Neuron (in vitro differentiated cells): ENCODE data around the gene POU1F1.
"Not testable (repeated sequence)": the region's sequence is repeated elsewhere in the genome, so short reads cannot be mapped to it uniquely, and the experiment has no call there.

Source experiments
- H2AFZ ChIP-seq: one replicate; pipeline ENCODE4 v1.6.1; 2013; ENCODE audit warnings: low read depth, mild to moderate bottlenecking, inconsistent platforms, low read length, moderate library complexity
- H3K27me3 ChIP-seq: one replicate; pipeline ENCODE4 v1.6.1; 2013; ENCODE audit warnings: low read length; ENCODE audit not compliant: insufficient read depth
- H3K36me3 ChIP-seq: one replicate; pipeline ENCODE4 v1.6.1; 2013; ENCODE audit warnings: low read length; ENCODE audit not compliant: insufficient read depth
- H3K4me1 ChIP-seq: one replicate; pipeline ENCODE4 v1.6.1; 2013; ENCODE audit warnings: low read length; ENCODE audit not compliant: insufficient read depth
- H3K4me3 ChIP-seq: 2 replicates; pipeline ENCODE4 v1.5.1; 2013; ENCODE audit warnings: mild to moderate bottlenecking, low read length, moderate library complexity
- H3K9me3 ChIP-seq: one replicate; pipeline ENCODE4 v1.6.1; 2013; ENCODE audit warnings: low read length

Gene POU1F1

DNA sequence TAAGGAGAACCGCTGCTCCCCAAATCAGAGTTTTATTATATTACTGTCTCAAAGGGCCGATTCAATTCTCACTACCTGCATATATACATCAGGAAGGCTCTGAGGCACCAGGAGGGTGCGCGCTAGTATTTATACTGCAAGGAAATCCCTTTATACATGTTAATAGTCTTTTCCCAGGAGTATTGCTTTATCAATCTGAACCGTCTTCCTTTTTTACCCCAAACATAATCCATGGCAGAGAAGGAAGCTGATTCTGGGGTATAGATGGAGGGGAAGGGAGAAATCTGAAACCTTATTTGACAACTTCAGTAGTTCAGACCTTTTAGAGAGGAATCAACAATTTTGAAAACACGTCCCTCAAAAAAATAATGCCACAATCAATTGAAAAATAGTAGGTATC is at the start of gene POU1F1:
TSS of gene POU1F1 (minus strand) at position 101 of the 400 bp plus-strand sequence. CDS start 122 bp downstream, outside the sequence.
- Histone ChIP-seq H3K4me1 (no peaks in the 10 kb centered on the region), H3K36me3 (no peaks in the 10 kb centered on the region), H2AFZ (peak within 1 kb of the TSS; percentile 43), H3K4me3 (no peak within 1 kb of the TSS), H3K9me3 (no peaks in the 10 kb centered on the region), H3K27me3 (no peaks in the 10 kb centered on the region)

GRCh38 chr3:87324609-87325008 is 48.2 kb upstream of the POU1F1 start:
- H3K9me3 ChIP-seq = no peaks in the 10 kb centered on the region
- no peak overlapping the region for H3K4me3 ChIP-seq
- H2AFZ ChIP-seq = no peak overlapping the region
- no peaks in the 10 kb centered on the region for H3K36me3 ChIP-seq
- H3K4me1 ChIP-seq = no peaks in the 10 kb centered on the region
- no peaks in the 10 kb centered on the region for H3K27me3 ChIP-seq

DNA sequence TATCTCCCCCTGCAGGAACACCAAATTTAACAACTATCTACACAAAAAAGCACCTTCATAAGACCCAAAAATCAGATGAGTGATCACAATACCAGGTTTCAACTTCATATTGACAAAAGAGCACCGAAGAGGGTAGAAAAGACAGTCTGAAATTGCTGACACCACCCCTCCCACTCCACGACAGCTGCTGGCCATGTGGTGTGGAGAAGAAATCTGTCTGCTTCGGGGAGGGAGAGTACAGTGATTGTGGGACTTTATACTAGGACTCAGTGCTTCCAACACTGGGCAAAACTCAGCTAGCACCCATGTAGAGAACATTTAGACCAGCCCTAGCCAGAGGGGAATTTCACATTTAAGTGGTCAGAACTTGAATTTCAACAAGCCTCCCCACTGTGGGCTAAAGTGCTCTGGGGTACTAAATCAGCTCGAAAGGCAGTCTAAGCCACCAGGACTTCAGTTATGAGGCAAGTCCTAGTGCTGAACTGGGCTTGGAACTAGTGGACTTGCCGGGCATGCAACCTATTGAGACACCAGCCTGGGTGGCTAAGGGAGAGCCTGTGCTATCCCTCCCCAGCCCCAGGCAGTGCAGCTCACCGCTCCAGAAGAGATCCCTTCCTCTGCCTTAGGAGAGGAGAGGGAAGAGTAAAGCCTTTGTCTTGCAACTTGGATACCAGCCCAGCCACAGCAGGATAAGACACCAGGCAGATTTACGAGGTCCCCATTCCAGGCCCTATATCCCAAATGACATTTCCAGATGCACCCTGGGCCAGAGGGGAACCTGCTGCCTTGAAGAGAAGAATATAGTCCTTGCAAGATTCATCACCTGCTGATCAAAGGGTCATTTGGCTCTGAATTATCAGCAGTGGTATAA is 44.6 kb upstream of the POU1F1 start:
- no peaks in the 10 kb centered on the region for H3K36me3 ChIP-seq
- no peaks in the 10 kb centered on the region for H3K27me3 ChIP-seq
- no peak overlapping the region for H2AFZ ChIP-seq
- no peaks in the 10 kb centered on the region for H3K9me3 ChIP-seq
- H3K4me3 ChIP-seq = no peak overlapping the region
- H3K4me1 ChIP-seq = no peaks in the 10 kb centered on the region

DNA sequence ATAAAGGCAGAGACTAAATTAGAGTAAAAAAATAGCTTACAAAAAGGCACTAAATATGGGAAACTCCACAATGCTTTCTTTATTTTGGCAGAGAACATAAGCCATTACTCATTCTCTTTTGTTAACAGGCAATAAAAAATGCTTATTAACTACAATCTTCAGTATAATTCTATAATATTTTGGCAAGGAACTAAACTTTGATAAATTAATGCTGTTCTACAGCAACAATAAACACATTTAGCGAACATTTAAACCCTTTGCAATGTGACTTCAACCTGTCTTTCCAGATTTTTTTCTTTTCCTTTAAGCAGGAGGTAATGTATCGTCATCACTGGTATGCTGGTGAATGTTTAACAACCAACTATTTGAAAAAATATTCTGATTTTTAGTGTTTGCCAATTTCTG is 42.2 kb upstream of the POU1F1 start:
- Histone ChIP-seq H3K9me3 (no peaks in the 10 kb centered on the region), H3K27me3 (no peaks in the 10 kb centered on the region), H3K4me3 (no peak overlapping the region), H3K4me1 (no peaks in the 10 kb centered on the region), H3K36me3 (no peaks in the 10 kb centered on the region), H2AFZ (no peak overlapping the region)

DNA sequence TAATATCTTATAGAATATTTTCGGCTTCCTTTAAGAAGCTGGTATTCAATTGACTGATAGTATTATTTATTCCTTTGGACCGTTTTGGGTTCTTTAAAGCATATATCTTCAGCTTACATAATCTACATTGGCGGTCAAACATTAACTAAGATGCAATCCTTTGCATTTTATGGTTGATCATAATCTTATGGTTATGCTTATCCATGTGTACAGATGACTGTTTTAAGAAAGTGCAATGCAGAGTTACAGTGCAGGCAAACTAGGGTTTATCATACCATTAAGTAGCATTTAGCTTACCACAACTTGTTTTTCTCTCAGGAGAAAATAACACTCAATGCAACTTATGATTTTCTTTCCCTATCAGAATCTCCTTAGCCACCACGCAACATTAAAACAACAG is 41.4 kb upstream of the POU1F1 start:
- Histone ChIP-seq H3K4me1 (no peaks in the 10 kb centered on the region), H3K9me3 (no peaks in the 10 kb centered on the region), H3K4me3 (no peak overlapping the region), H3K36me3 (no peaks in the 10 kb centered on the region), H2AFZ (no peak overlapping the region), H3K27me3 (no peaks in the 10 kb centered on the region)

DNA sequence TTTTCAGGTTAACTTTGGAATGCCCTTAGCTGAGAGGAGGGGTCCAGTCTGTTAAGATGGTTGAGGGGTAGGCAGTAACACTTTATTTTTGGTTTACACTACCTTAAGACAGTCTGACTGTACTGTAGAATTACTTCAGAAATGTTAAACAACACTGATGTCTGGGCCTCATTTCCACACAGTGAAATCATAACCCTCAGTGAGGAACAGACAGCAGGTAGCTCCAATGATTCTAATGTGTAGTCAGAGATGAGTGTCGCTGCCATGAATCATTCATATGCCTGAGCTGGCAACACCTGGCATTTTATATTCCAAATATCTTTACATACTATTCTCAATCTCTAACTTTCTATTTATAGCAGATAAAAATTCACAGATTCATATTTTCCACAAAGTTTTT is 37.3 kb upstream of the POU1F1 start:
- no peaks in the 10 kb centered on the region for H3K4me1 ChIP-seq
- no peak overlapping the region for H2AFZ ChIP-seq
- no peaks in the 10 kb centered on the region for H3K27me3 ChIP-seq
- H3K4me3 ChIP-seq = no peak overlapping the region
- H3K9me3 ChIP-seq = no peaks in the 10 kb centered on the region
- H3K36me3 ChIP-seq = no peaks in the 10 kb centered on the region

DNA sequence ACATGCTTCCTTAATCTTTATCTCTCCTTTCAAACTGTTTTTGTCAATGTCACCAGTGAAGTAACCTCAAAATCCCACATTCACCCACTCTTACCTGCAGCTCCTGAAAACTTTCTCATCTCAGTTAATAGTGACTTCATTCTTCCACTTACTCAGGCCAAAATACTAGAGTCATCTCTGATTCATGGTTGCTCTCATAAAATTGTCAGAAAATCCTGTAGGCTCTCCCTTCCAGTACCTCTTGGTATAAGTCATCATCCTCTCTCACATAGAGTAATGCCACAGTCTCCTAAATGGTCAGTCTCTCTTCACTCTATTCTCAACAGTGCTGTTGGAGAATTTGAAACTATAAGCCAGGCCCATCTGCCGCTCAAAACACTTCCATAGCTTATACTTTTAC is 34.9 kb upstream of the POU1F1 start:
- Histone ChIP-seq H3K4me1 (no peaks in the 10 kb centered on the region), H3K9me3 (no peaks in the 10 kb centered on the region), H3K27me3 (no peaks in the 10 kb centered on the region), H2AFZ (no peak overlapping the region), H3K36me3 (no peaks in the 10 kb centered on the region), H3K4me3 (no peak overlapping the region)

DNA sequence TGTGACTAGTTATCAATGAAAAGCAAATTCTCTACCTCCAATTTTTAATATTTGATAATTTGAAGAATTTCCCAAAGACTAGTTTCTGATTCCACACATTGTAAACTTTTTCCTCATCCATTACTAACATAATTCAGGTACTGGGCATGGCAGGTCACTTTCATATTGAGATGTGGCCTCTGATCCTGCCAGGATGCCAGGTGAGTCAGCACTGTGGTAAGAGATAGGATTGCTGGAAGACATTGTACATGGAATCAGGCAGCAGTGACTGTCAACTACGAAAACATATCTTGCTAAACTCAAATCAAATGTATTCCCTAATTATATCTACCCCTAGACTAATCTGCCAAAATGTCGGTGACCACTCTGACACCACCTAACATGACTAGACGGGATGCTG is 33.2 kb upstream of the POU1F1 start:
- no peaks in the 10 kb centered on the region for H3K4me1 ChIP-seq
- H3K4me3 ChIP-seq = no peak overlapping the region
- H2AFZ ChIP-seq = no peak overlapping the region

GRCh38 chr3:87307805-87308204 is 31.4 kb upstream of the POU1F1 start:
- H3K9me3 ChIP-seq = no peaks in the 10 kb centered on the region
- no peaks in the 10 kb centered on the region for H3K27me3 ChIP-seq
- no peak overlapping the region for H2AFZ ChIP-seq
- no peak overlapping the region for H3K4me3 ChIP-seq
- no peaks in the 10 kb centered on the region for H3K4me1 ChIP-seq
- no peaks in the 10 kb centered on the region for H3K36me3 ChIP-seq

More for the DNA sequence above, 33.2 kb upstream of the POU1F1 start:
- H3K36me3 ChIP-seq = no peaks in the 10 kb centered on the region
- H3K9me3 ChIP-seq = no peaks in the 10 kb centered on the region
- no peaks in the 10 kb centered on the region for H3K27me3 ChIP-seq

DNA sequence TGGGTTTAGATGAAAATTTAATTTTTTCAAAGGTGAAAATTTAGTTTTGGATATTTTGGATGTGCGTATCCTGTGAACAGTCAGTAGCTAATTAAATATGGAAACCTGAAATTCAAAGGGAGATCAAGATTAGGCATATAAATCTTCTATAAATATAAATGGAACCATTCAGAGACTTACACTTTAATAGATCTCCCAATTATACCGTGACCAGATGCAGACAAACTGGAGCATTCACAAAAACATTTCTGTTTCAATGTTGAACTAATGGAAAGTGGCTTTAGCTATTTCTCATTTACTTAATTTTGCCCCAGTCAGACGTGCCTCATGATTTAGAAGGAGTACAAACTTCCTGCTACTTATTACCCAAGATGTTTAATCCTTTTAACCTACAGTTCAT is 29.1 kb upstream of the POU1F1 start:
- Histone ChIP-seq H3K36me3 (no peaks in the 10 kb centered on the region), H3K4me1 (no peaks in the 10 kb centered on the region), H3K4me3 (no peak overlapping the region), H3K9me3 (no peaks in the 10 kb centered on the region), H2AFZ (no peak overlapping the region), H3K27me3 (no peaks in the 10 kb centered on the region)

DNA sequence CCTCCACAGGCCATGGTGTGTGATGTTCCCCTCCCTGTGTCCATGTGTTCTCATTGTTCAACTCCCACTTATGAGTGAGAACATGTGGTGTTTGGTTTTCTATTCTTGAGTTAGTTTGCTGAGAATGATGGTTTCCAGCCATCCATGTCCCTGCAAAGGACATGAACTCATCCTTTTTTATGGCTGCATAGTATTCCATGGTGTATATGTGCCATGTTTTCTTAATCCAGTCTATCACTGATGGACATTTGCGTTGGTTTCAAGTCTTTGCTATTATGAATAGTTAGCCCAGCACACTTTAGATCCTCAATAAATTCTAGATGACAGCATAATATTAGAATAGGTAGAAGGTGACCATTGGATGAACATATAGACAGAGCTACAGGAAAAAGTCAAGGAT is 28.6 kb upstream of the POU1F1 start:
- not testable (repeated sequence) for H3K4me1 ChIP-seq, H2AFZ ChIP-seq, H3K4me3 ChIP-seq, H3K36me3 ChIP-seq, H3K27me3 ChIP-seq, H3K9me3 ChIP-seq

DNA sequence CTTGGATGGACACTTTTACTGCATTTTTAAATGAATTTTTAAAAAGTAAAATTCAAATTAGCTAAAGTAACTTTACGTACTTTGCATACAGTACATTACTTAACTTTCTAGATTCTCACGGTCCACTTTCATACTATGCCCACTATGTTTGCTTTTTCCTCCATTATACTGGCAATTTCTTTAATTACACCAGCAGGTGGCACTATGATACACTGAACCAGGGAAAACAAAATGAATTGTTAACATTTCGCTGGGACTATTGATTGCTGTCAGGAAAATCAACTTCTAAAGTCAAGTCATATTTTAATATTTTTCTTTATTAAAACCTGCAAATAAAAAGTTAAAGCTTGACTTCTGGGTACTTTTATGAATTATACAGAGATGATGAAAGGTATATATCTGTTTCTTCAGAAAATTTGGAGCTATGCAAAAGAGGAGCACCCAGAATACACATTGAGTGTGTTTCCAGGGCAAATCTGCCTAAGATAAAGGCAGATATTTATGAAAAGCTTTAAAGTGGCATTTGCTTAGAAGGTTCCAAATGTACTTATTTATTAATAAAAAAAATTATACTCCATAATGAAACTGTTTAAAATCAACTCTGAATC is 21.8 kb upstream of the POU1F1 start:
- peaks cover 2% of the 10 kb centered on the region for H3K4me1 ChIP-seq
- H3K36me3 ChIP-seq = no peaks in the 10 kb centered on the region
- H3K27me3 ChIP-seq = no peaks in the 10 kb centered on the region
- no peak overlapping the region for H3K4me3 ChIP-seq
- H2AFZ ChIP-seq = no peak overlapping the region
- no peaks in the 10 kb centered on the region for H3K9me3 ChIP-seq

DNA sequence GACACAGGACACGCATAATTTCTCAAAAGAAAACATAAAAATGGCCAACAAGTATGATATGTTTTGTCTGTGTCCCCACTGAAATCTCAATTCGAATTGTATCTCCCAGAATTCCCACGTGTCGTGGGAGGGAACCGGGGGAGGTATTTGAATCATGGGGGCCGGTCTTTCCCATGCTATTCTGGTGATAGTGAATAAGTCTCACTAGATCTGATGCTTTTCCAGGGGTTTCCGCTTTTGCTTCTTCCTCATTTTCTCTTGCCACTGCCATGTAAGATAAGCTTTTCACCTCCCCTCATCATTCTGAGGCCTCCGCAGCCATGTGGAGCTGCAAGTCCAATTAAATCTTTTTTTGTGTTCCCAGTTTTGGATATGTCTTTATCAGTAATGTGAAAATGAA is 12.1 kb upstream of the POU1F1 start:
- Histone ChIP-seq H3K4me3 (no peak overlapping the region), H3K4me1 (no peaks in the 10 kb centered on the region), H3K9me3 (no peaks in the 10 kb centered on the region), H2AFZ (no peak overlapping the region), H3K36me3 (no peaks in the 10 kb centered on the region), H3K27me3 (no peaks in the 10 kb centered on the region)
